ENCODE data around the gene SOX6.
"Not testable (repeated sequence)": the region's sequence is repeated elsewhere in the genome, so short reads cannot be mapped to it uniquely, and the experiment has no call there.

SOX6 gene

DNA sequence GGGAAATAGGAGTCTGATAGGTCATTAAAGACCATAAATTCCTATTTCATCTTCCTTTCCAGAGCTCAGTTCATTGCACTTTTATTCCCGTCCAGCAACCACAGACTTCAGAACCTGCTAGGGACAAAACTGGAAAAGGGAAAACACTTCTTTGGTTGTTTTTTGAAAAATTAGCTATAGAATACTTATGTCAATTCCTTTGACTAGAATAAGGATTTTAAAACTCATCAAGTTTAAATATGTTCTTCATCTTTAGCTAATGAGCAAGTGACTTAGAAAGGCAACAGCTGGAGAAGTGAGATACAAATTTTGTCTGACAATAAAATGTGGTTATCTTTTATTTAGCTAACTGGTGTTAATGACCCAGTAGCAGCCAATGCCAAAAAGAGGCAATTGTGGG is 206.9 kb downstream of the SOX6 start:
- no peak for DNase-seq (ENCODE audit: low read depth in 2 of 2)

DNA sequence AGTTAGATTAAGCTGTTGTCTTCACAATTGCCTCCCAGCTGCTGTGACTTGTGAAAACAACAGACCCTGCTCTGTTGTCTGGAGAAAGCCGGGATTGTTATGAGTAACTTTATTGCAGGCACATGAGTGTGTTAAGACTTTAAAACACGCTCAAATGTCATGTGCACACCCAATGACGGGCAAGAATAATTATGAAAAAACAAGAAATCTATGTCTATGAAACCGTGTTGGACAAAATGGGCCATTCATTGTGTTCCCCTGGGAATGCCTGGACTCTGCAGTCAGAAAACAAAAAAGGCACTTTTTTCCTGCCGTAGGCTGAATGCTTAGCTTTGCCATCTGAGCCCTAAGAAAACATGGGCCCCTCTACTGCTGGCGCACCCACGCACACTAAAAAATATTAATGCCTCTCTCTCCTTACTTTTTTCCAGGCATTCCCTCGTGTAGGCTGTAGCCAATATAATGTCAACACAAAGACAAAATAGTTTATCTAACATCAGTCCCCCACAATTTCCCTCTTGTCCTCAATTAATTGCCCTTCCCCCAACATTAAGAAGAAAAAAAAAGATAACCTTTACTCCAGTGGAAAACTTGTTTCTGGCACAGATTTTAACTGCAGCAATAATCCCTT is 207.9 kb downstream of the SOX6 start:
- no peak for DNase-seq (ENCODE audit: low read depth in 2 of 2)

DNA sequence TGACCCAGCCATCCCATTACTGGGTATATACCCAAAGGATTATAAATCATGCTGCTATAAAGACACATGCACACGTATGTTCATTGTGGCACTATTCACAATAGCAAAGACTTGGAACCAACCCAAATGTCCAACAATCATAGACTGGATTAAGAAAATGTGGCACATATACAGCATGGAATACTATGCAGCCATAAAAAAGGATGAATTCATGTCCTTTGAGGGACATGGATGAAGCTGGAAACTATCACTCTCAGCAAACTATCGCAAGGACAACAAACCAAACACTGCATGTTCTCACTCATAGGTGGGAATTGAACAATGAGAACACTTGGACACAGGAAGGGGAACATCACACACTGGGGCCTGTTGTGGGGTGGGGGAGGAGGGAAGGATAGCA is 209.4 kb downstream of the SOX6 start:
- not testable (repeated sequence) for DNase-seq (ENCODE audit: low read depth in 2 of 2)

DNA sequence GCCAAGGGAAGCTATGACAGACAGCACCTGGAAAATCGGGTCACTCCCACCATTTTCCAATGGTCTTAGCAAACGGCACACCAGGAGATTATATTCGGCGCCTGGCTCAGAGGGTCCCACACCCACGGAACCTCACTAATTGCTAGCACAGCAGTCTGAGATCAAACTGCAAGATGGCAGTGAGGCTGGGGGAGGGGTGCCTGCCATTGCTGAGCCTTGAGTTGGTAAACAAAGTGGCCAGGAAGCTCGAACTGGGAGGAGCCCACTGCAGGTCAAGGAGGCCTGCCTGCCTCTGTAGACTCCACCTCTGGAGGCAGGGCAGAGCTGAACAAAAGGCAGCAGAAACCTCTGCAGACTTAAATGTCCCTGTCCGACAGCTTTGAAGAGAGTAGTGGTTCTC is 214.7 kb downstream of the SOX6 start:
- DNase-seq (ENCODE audit: low read depth in 2 of 2) = not testable (repeated sequence)

DNA sequence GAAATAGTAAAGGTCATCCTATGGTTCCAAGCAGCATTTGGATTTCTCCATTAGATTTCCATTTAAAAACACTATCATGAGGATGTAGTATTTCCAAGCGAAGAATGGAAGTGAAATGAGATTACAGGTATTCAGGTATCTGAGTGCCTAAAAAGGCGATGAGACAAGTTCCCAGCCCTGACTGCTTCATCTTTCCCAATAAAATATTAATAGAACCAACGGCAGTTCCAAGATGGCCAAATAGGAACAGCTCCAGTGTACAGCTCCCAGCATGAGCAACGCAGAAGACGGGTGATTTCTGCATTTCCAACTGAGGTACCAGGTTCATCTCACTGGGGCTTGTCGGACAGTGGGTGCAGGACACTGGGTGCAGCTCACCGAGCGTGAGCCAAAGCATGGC is 215.2 kb downstream of the SOX6 start:
- DNase-seq (ENCODE audit: low read depth in 2 of 2) = not testable (repeated sequence)

DNA sequence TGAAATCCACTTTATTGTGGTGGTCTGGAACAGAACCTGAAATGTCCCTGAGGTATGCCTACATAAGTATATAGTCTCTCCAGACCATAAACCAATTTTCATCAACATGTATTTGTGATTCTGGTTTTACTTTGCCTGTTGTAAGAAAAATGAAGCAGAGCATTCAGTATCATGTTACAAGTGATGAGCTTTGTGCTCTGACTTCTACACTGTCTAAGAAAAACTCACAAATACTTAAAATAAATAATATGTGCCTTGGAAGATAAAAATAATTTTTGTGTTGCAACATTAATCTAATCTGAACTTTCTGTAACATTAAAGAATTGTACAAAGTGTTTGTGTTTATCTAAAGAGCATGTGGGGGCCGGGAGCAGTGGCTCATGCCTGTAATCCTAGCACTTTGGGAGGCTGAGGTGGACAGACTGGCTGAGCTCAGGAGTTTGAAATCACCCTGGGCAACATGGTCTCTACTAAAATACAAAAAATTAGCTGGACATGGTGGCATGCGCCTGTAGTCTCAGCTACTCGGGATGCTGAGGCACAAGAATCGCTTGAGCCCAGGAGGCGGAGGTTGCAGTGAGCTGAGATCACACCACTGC is 219.5 kb downstream of the SOX6 start:
- DNase-seq (ENCODE audit: low read depth in 2 of 2) = no peak

DNA sequence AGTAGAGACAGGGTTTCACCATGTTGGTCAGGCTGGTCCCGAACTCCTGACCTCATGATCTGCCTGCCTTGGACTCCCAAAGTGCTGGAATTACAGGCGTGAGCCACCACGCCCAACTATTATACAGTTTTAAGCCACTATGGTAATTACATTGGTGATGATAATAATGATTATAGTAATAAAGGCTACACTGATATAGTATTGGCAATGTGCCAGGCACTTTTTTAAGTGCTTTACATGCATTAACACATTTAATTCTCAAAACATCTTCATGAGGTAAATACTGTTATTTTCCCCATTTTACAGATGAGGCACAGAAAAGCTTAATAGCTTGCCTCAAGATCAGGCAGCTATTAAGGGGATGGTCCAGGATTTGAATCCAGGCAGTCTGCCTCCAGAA is 222.5 kb downstream of the SOX6 start:
- no peak for DNase-seq (ENCODE audit: low read depth in 2 of 2)

DNA sequence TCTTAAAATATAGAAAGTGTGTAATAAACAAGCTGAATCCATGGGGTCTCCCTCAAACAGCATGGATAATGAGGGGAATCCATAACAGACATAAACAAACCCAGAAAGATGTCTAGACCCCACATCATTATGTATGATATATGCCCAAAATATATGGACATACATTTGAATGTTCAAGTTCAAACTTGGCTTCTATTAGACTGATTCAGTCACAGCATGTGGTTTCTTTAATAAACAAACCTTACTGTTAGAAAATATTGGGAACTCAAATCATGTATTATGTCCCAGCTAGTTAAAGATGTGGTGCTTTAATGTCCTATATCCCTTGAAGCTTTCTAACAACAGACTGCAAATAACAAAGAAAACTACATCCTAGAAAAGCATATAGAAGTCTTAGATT is 228.6 kb downstream of the SOX6 start:
- DNase-seq (ENCODE audit: low read depth in 2 of 2) = no peak

DNA sequence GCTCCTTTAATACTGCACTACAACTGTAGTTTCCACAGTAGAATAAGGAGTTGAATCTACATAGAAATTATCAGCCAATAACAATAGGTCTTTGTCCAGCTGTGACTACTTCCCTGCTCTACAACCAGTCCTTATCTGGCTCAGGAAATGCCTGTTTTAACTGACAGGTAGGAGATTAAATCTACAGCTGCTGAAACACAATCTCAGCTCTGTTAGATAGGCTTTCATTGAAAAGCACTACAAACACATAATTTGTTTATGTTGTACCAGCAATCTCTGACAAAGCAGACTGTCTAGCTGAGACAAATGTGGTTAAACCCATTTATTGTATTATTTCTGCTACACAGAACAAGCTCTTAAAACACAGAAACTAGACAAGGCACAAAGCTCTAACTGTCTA is 230.0 kb downstream of the SOX6 start:
- no peak for DNase-seq (ENCODE audit: low read depth in 2 of 2)

DNA sequence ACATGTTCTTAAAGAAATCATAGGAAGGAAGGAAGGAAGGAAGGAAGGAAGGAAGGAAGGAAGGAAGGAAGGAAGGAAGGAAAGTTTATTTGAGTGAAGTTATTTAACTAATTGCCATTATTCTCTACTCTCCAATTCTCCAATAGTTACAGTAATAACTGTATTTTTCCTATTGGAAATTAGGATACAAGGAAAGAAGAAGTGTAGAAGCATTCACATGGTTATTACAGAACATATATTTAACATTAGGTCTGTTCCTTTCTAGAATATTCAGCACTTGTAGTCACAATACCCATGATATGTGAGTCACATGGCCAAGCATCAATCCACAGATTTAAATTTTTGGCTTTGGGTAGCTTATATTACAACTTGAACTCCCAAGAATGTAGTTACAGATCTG is 230.6 kb downstream of the SOX6 start:
- no peak for DNase-seq (ENCODE audit: low read depth in 2 of 2)

DNA sequence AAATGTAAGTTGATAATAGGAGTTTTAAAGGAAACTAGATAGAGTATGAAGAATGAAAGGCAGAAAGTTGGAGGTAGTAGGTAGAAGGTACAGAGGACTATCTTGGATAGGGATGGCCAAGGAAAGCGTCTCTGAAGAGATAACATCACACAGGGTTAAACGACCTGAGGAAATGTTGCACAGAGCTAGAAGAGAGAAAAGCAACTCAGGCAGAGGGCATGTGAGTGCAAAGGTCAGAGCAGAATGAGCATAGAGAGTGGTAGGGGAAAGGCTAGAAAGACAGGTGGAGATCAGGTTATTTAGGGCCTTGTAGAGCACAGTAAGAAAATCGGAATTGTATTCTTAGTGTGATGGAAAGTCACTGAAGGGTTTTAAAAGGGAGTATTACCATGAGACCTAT is 232.0 kb downstream of the SOX6 start:
- no peak for DNase-seq (ENCODE audit: low read depth in 2 of 2)

DNA sequence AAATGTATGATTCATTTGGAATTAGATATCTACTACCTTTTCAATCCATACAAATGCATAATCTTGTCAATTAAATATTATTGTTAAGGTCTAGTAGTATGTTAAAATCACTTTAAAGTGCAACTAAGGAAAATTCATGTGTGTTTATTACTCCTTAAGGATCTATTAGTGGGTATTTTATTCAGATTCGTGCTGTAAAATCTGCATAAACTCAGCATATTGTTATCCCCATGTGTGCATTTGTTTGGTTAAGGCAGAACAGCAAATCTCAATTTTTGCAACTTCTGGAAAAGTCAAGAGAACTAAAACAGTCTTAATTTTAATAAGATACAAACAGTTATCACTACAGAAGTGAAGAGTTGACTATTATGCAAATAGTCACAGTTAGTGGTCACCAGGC is 234.5 kb downstream of the SOX6 start:
- DNase-seq (ENCODE audit: low read depth in 2 of 2) = no peak

DNA sequence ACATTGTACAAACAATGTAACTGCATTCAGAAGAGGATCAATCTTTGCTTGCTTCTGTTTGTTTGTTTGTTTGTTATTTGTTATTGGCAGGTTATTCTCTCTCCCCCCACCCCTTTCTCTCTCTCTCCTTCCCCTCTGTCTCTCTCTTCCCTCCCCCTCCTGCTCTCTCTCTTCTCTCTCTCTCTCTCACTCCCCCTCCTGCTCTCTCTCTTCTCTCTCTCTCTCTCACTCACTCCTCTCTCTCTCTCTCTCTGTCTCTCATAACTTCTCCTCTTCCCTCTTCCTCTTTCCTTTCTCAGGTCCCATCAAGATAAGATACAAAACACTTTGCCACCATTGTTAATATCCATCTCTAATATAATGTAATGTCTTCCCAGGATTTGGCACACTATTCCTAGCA is 236.3 kb downstream of the SOX6 start:
- no peak for DNase-seq (ENCODE audit: low read depth in 2 of 2)

DNA sequence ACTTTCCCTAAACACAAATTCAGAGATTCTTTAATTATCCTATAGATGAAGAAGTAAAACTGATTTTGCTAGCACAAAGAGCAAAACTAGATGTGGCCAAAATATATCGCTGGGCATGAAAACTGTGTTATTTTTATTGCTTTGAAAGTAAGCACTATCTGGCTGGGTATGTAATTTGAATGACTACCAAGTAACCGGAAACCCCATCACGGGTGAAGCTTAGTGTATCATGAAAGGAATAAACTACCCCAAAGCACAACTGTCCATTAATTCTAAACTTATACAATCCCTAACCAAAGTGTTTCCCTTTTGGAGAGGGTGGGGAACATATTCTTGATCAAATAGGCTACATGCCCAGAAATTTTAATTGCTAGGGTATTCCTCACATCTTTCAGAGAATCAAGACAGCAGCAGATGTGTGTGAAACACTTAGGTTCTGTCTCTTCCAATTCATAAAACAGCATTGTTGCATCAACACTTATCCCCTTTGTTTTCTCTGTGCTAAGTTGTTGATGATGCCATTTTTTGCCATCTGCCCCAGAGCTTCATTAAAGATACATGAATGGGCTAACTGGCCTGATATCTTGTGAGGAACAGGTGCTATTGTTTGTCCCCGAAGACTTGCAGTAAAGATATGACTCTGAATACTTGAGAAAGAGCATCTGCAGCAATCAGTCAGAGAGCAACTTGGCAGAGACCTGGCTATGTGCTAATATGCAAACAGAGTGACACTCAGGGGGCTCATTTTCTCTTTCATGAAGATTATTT is 238.2 kb downstream of the SOX6 start:
- no peak for DNase-seq (ENCODE audit: low read depth in 2 of 2)

DNA sequence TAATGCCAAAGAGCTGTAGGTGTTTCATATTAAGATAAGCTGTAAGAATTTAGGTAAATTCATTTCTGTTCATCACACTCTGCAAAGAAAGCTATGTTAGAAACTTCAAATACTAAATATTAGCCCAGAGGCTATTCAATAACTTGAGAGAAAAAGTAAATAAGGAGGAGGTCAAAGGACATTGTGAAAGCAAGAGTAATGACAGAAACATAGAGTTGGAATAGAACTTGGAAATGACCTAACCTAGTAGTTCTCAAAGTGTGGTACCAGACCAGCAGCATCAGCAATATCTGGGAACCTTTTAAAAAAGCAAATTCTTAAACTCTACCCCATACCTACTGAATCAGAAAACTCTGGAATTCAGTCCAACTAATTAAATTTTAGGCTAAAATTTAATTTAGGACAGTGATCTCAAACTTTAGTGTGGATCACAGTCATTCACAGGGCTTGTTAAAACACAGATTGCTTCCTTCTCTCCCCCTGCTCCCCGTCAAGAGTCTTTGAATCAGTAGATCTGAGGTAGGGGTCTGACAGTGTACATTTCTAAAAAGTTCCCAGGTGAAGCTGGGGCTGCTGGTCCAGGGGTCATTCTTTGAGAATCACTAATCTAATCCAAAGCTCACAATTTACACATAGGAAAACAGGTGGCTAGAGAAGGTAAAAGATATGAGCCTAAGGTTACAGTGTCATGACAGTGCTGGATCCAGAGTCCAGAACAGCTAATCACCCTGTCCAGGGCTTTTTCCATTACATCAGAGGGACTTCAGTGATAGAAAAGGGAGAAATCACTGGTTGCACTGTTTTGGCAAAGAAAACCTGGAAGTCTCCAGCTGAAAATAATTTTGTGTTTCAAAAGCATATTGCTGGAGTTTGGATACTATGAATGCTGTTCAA is 241.1 kb downstream of the SOX6 start:
- no peak for DNase-seq (ENCODE audit: low read depth in 2 of 2)

DNA sequence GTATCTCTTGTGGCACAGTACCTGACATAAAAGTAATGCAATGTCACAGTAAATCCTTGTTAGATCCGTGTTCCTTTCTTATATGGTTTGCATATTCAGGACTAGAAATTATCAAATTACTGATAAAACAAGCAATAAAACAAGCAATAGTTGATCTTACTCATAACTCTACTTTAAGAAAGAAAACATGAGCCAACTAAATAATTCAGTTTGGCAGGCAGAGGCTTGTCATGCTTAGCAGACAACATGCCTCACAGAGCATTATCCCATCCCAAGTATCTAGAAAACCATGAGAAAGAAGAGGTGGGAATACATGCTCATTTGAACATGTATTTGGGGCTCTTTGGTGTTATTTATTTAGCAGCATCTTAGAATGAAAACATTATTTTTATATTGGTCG is 241.9 kb downstream of the SOX6 start:
- no peak for DNase-seq (ENCODE audit: low read depth in 2 of 2)

DNA sequence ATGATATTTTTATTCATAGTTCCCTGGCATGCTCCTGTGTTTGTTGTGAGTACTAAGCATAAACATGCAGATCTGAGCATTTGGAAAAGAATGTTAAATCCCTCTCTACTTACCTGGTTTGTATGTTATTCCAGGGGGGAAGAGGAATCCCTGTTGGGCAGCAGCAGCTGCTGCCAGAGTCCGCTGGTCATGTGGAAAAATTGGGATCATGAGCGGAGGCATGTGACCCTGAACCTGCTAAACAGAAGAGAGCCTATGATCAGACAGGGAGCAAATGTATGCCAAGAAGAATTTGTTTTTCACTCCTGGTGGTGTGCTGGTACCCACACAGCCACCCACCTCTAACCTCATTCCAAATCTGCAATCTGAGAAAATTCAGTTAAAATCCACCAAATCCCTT is 244.7 kb downstream of the SOX6 start:
- DNase-seq (ENCODE audit: low read depth in 2 of 2) = no peak

DNA sequence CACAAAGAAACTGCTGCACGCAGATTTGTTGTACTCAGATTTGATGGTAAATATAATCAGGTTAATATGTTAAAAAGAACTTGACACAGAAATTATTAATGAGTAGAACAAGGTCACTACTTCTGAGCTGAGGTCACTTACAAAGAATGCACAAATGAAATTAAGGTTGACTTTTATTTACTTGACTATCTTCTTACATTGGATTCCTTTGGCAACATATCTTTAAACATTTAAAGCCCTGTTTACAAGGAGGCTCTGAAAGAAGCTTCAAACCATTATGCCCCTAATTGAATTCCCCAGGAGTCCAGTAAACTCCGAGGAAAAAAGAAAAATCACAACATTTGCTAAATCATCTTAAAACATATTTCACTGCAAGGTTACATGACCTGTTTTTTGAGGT is 245.5 kb downstream of the SOX6 start:
- DNase-seq (ENCODE audit: low read depth in 2 of 2) = no peak

DNA sequence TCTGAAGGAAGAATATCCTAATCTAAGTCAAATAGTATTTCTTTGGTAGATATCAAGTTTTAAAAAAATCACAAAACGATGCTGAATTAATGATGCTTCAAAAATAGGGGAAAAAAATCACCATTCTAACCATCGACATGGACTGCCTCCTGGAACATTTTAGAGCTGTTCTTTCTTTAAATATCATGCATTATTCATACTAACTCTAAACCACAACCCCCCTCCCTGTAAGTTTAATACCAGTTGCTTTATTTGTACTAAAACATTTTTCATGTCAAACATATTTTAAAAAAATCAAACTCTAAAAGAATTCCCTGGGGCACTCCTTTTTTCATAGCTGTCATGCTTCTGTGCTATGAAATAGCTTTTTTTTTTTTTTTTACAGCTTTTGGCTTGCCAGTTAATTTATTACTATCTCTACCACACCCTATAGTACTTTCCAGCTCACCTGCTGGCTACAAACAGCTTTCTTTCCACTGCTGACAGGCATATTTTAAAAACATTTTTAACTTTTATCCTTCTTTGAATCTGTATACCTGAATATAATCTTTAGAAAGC is 256.9 kb downstream of the SOX6 start:
- no peak for DNase-seq (ENCODE audit: low read depth in 2 of 2)

DNA sequence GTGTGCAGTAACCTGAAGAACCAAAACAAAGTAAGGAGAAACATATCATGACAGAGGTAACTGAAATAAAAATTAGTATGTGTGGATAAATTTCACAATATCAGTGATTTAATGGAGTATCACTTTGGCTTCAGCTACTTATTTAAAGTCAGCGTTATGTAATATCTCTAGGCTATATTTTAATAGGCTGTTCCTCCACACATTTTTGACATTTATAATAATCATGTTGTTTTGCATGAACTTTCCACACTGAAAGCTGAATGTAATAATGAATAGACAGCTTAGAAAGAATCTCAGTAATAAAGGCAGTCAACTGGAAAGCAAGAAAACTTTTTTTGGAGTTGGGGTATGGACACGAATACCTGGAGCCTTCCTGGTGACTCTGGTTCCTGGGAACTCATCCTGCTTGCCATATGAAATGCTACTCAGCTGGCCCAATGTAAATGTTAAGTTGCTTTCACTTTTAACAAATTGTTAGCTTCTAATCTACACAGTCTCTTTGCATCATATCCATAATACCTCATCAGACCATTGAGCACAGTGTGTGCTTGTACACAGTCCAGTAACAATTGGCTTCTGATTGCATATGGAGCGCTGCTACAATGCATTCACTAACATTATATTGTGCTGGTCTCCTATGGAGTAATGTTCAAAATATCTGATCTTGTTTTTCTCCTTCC is 257.7 kb downstream of the SOX6 start:
- DNase-seq (ENCODE audit: low read depth in 2 of 2) = no peak

DNA sequence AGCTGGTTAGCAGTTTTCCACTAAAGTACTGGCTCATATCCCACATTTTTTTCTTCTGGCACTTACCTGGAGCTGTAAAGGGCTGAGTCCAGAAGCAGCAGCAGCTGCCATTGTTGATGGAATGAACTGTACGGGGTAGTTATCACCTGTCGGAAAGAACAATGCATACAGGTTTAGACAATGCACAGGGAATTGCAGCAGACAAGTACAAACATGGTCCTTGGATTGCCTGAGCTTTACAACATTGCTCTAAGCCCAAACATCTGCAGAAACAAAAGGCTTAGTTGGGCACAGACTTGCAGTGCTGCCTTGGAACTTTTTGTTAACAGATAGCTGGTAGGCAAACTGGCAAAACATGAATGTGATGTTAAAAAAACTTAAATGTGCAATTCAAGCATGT is 258.8 kb downstream of the SOX6 start:
- DNase-seq (ENCODE audit: low read depth in 2 of 2) = no peak
